Stimulated activated naive CD8-positive, alpha-beta T cell treated with anti-CD3 and anti-CD28 coated beads, Interleukin-15, Interleukin-2, amounts not matched to agents 100 ng/mL and 50 ng/mL, for 24 hours (primary cell): Measurements from ENCODE around the gene COL27A1.

Source experiments
- H3K27ac Mint-ChIP-seq: one replicate; pipeline ENCODE4 v1.8.0; 2021; ENCODE audit warnings: mild to moderate bottlenecking, mixed read lengths
- H3K27me3 Mint-ChIP-seq: one replicate; pipeline ENCODE4 v1.8.0; 2021; ENCODE audit warnings: mixed read lengths
- H3K36me3 Mint-ChIP-seq: one replicate; pipeline ENCODE4 v1.8.0; 2021; ENCODE audit warnings: low read depth, mixed read lengths
- H3K4me1 Mint-ChIP-seq: one replicate; pipeline ENCODE4 v1.8.0; 2021; ENCODE audit warnings: low read depth, mixed read lengths
- H3K4me3 Mint-ChIP-seq: one replicate; pipeline ENCODE4 v1.8.0; 2021; ENCODE audit warnings: mild to moderate bottlenecking, mixed read lengths
- H3K9me3 Mint-ChIP-seq: one replicate; pipeline ENCODE4 v1.8.0; 2021; ENCODE audit warnings: mixed read lengths

Gene COL27A1

GRCh38 chr9:114282104-114282485, 126.8 kb downstream of the COL27A1 start:
- H3K27ac Mint-ChIP-seq: no peak overlapping the region
- H3K4me1 Mint-ChIP-seq: peaks cover 6% of the 10 kb centered on the region
- no peaks in the 10 kb centered on the region for H3K27me3 Mint-ChIP-seq
- peaks cover 8% of the 10 kb centered on the region for H3K9me3 Mint-ChIP-seq
- no peaks in the 10 kb centered on the region for H3K36me3 Mint-ChIP-seq
- no peak overlapping the region for H3K4me3 Mint-ChIP-seq

GRCh38 chr9:114282507-114282906, 127.2 kb downstream of the COL27A1 start:
- peaks cover 8% of the 10 kb centered on the region for H3K9me3 Mint-ChIP-seq
- no peak overlapping the region for H3K27ac Mint-ChIP-seq
- no peaks in the 10 kb centered on the region for H3K36me3 Mint-ChIP-seq
- H3K4me1 Mint-ChIP-seq: peaks cover 6% of the 10 kb centered on the region
- H3K4me3 Mint-ChIP-seq: no peak overlapping the region
- no peaks in the 10 kb centered on the region for H3K27me3 Mint-ChIP-seq

DNA sequence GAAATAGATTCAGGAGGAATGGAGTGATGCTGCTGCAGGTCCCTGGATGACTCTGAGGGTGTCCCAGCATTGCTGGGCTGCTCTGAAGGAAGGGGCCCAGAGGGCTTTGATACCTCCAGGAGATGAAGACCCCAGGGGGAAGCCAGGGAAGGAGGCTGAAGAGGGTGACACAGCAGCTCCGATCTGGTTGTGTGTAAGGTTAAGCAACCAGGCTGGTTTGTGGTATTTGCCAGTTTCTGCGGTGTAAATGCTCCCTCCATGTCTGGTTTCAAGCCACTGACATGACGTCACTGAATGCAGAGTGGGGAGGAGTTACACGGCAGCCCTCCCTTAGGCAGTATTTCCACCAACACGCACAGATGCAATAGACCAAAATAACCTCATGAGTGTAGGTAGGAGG, 127.6 kb downstream of the COL27A1 start:
- peaks cover 7% of the 10 kb centered on the region for H3K9me3 Mint-ChIP-seq
- H3K36me3 Mint-ChIP-seq: no peaks in the 10 kb centered on the region
- no peak overlapping the region for H3K27ac Mint-ChIP-seq
- H3K4me1 Mint-ChIP-seq: peaks cover 6% of the 10 kb centered on the region
- H3K4me3 Mint-ChIP-seq: no peak overlapping the region
- H3K27me3 Mint-ChIP-seq: no peaks in the 10 kb centered on the region

GRCh38 chr9:114283551-114284111, 128.3 kb downstream of the COL27A1 start:
- Mint-ChIP-seq H3K9me3 (peaks cover under 1% of the 10 kb centered on the region), H3K4me3 (no peak overlapping the region), H3K27me3 (no peaks in the 10 kb centered on the region), H3K27ac (no peak overlapping the region), H3K4me1 (peaks cover 6% of the 10 kb centered on the region), H3K36me3 (no peaks in the 10 kb centered on the region)

GRCh38 chr9:114284316-114285060, 129.2 kb downstream of the COL27A1 start:
- H3K36me3 Mint-ChIP-seq: no peaks in the 10 kb centered on the region
- H3K27me3 Mint-ChIP-seq: no peaks in the 10 kb centered on the region
- no peak overlapping the region for H3K27ac Mint-ChIP-seq
- peaks cover 6% of the 10 kb centered on the region for H3K4me1 Mint-ChIP-seq
- H3K9me3 Mint-ChIP-seq: no peaks in the 10 kb centered on the region
- H3K4me3 Mint-ChIP-seq: no peak overlapping the region

DNA sequence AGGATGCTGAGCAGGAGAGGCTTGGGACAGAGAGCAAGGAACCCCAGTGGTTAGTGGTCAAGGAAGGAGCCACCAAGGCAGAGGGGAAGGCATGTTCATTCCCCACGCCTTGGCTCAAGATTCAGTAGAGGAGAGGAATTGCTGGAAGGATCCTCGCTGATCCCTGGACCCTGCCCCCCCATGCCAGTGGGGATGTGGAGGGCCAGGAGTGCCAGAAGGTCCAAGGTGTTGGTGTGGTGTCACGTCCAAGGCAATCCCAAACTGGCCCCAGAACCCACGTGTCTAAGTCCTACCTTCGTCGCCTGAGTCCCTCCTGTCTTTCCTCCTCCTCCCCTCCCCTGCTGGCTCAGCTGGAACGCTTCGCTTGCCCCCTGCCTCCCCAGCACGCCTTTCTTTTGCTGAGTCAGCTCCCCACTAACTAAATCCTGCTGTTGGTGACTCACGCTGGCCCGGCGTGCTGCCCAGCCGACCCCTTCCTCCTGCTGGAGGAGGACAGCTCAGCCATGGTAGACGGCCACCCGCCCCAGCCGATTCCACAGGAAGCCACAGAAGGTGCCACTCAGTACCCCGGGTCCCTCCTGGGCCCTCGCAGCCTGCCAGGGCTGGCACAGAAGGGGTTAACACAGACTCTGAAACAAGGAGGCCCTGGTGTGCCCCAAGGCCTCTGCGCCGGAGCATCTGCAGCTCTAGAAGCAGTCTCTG, 130.0 kb downstream of the COL27A1 start:
- Mint-ChIP-seq H3K9me3 (no peaks in the 10 kb centered on the region), H3K36me3 (no peaks in the 10 kb centered on the region), H3K4me3 (no peak overlapping the region), H3K27me3 (no peaks in the 10 kb centered on the region), H3K27ac (no peak overlapping the region), H3K4me1 (peaks cover 6% of the 10 kb centered on the region)

DNA sequence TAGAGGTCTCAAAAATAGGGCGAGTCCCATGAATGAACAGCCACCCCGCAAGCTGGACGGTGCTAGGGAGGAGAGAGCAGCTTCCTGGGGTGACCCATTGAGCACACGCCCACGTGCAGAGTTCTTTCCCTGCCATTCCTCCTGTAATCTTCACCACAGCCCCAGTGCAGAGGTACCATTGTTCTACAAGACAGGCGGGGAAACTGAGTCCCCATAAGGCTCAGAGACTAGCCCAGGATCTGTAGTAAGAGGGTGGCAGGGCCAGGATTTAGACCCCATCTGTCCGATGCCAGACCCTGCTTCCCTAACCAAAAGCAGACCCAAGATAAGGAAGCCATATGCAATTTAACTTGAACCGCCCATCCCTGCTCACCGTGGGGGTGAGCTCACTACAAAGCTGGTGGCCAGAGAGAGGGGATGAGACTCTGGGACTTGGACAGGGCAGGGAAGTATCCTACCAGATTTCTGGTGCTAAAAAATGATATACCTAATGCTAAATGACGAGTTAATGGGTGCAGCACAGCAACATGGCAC, 130.9 kb downstream of the COL27A1 start:
- peaks cover 2% of the 10 kb centered on the region for H3K27me3 Mint-ChIP-seq
- H3K4me3 Mint-ChIP-seq: no peak overlapping the region
- H3K9me3 Mint-ChIP-seq: no peaks in the 10 kb centered on the region
- no peaks in the 10 kb centered on the region for H3K36me3 Mint-ChIP-seq
- H3K4me1 Mint-ChIP-seq: peaks cover 6% of the 10 kb centered on the region
- H3K27ac Mint-ChIP-seq: no peak overlapping the region

- no peaks in the 10 kb centered on the region for H3K9me3 Mint-ChIP-seq
- H3K4me1 Mint-ChIP-seq: peaks cover 6% of the 10 kb centered on the region
- no peaks in the 10 kb centered on the region for H3K36me3 Mint-ChIP-seq
- no peak overlapping the region for H3K27ac Mint-ChIP-seq
- H3K4me3 Mint-ChIP-seq: no peak overlapping the region
- peaks cover 3% of the 10 kb centered on the region for H3K27me3 Mint-ChIP-seq
Measured at GRCh38 chr9:114287001-114287762, 131.8 kb downstream of the COL27A1 start.

GRCh38 chr9:114287763-114288192, 132.4 kb downstream of the COL27A1 start:
- no peak overlapping the region for H3K4me3 Mint-ChIP-seq
- H3K4me1 Mint-ChIP-seq: peaks cover 4% of the 10 kb centered on the region
- H3K27ac Mint-ChIP-seq: no peak overlapping the region
- H3K36me3 Mint-ChIP-seq: no peaks in the 10 kb centered on the region
- no peaks in the 10 kb centered on the region for H3K9me3 Mint-ChIP-seq
- H3K27me3 Mint-ChIP-seq: peaks cover 3% of the 10 kb centered on the region

- H3K27ac Mint-ChIP-seq: no peak overlapping the region
- no peaks in the 10 kb centered on the region for H3K4me1 Mint-ChIP-seq
- no peak overlapping the region for H3K4me3 Mint-ChIP-seq
- H3K9me3 Mint-ChIP-seq: no peaks in the 10 kb centered on the region
- peaks cover 3% of the 10 kb centered on the region for H3K27me3 Mint-ChIP-seq
- no peaks in the 10 kb centered on the region for H3K36me3 Mint-ChIP-seq
Measured at GRCh38 chr9:114288193-114289091, 133.1 kb downstream of the COL27A1 start.

- no peak overlapping the region for H3K4me3 Mint-ChIP-seq
- peaks cover 3% of the 10 kb centered on the region for H3K27me3 Mint-ChIP-seq
- H3K27ac Mint-ChIP-seq: no peak overlapping the region
- no peaks in the 10 kb centered on the region for H3K9me3 Mint-ChIP-seq
- H3K36me3 Mint-ChIP-seq: no peaks in the 10 kb centered on the region
- no peaks in the 10 kb centered on the region for H3K4me1 Mint-ChIP-seq
Measured at GRCh38 chr9:114289106-114289505, 133.8 kb downstream of the COL27A1 start.

DNA sequence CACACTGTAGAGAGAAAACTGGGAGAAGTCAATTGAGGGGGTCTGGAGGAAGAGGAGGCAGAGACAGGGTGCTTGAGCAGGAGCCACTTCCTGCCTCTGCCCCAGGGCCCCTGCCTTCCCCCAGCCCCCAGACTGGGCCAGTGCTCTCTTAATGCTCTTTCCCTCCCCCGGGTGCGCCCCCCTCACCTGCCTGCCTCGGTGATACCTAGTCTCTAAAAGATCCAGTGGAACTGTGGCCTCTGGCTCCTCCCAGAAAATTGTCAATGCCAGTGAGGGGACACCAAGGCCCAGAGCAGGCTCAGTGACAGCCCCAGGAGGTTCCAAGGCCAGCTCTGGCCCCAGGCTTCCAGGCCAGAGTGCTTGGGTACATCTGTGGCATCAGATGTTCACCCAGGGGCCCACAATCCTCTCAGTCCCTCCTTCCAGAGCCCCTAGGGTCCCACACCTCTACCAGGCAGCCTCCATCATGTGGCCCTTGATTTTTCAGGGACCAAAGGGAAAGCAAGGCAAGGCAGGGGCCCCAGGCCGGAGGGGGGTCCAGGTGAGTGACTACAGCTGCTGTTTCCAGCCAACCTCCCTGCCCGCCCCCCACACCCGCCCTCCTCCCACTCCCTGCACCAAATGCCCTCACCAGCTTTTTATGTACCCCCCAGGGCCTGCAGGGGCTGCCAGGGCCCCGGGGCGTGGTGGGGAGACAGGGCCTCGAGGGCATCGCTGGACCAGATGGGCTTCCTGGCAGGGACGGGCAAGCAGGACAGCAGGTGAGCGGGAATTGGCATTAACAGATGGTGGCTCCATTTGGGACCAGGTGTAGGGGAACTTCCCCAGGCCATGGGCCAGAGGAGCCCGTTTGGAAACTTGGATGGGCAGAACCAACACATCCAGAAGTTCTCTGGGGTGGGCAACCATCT, 134.5 kb downstream of the COL27A1 start:
- Mint-ChIP-seq H3K27ac (no peak overlapping the region), H3K4me3 (no peak overlapping the region)

GRCh38 chr9:114290561-114290986, 135.2 kb downstream of the COL27A1 start:
- Mint-ChIP-seq H3K36me3 (no peaks in the 10 kb centered on the region), H3K4me1 (no peaks in the 10 kb centered on the region), H3K27ac (no peak overlapping the region), H3K9me3 (peaks cover 6% of the 10 kb centered on the region), H3K27me3 (peaks cover 3% of the 10 kb centered on the region), H3K4me3 (no peak overlapping the region)

More for the DNA sequence above, 134.5 kb downstream of the COL27A1 start:
- Mint-ChIP-seq H3K27me3 (peaks cover 3% of the 10 kb centered on the region), H3K9me3 (no peaks in the 10 kb centered on the region), H3K36me3 (no peaks in the 10 kb centered on the region), H3K4me1 (no peaks in the 10 kb centered on the region)
